ENCODE data around the gene KRTAP12-2. TPM values are rescaled to one million over a fixed set of nuclear protein-coding genes. Genes with fewer than 3 reads are reported as not detected.
A peak's percentile ranks its signal among the peaks of the same experiment; 100 is the strongest.
"Not testable (repeated sequence)": the region's sequence is repeated elsewhere in the genome, so short reads cannot be mapped to it uniquely, and the experiment has no call there.

The KRTAP12-2 gene
- total RNA-seq, 2 donors from 2014 or later = not detected

GRCh38 chr21:44628707-44629391 lies 37.9 kb downstream of the KRTAP12-2 start:
- H3K27ac Mint-ChIP-seq = no peak overlapping the region
- H3K9me3 Mint-ChIP-seq = peaks cover 37% of the 10 kb centered on the region
- H3K4me3 Mint-ChIP-seq = no peak overlapping the region
- H3K27me3 Mint-ChIP-seq = no peaks in the 10 kb centered on the region
- peaks cover 24 to 30% of the 10 kb centered on the region in 2 donors for H3K4me1 Mint-ChIP-seq (ENCODE audit: low read depth in 2 of 2)
- DNase-seq (ENCODE audit: low spot score) (no peak), ATAC-seq (no peak)
- H3K36me3 Mint-ChIP-seq = peaks cover 43% of the 10 kb centered on the region

- H3K36me3 Mint-ChIP-seq = peaks cover 46% of the 10 kb centered on the region
- DNase-seq (ENCODE audit: low spot score); H3K27me3 Mint-ChIP-seq; H3K27ac Mint-ChIP-seq; H3K4me3 Mint-ChIP-seq; ATAC-seq: not testable (repeated sequence)
- peaks cover 38% of the 10 kb centered on the region for H3K9me3 Mint-ChIP-seq
- peaks cover 24 to 30% of the 10 kb centered on the region in 2 donors for H3K4me1 Mint-ChIP-seq (ENCODE audit: low read depth in 2 of 2)
Observed at GRCh38 chr21:44627831-44628233, 38.9 kb downstream of the KRTAP12-2 start.

- Mint-ChIP-seq H3K9me3 (peaks cover 42% of the 10 kb centered on the region), H3K4me1 (ENCODE audit: low read depth in 2 of 2) (peaks cover 24 to 30% of the 10 kb centered on the region in 2 donors), H3K4me3 (peak overlapping the region; percentile 25), H3K36me3 (peaks cover 50% of the 10 kb centered on the region)
- not testable (repeated sequence) for H3K27me3 Mint-ChIP-seq; H3K27ac Mint-ChIP-seq; ATAC-seq; DNase-seq (ENCODE audit: low spot score)
Observed at GRCh38 chr21:44627181-44627822, 39.4 kb downstream of the KRTAP12-2 start.

- peaks cover 46% of the 10 kb centered on the region for H3K36me3 Mint-ChIP-seq
- H3K27ac Mint-ChIP-seq = no peak within 1 kb of the TSS
- H3K9me3 Mint-ChIP-seq = peaks cover 39% of the 10 kb centered on the region
- peaks cover 24 to 30% of the 10 kb centered on the region in 2 donors for H3K4me1 Mint-ChIP-seq (ENCODE audit: low read depth in 2 of 2)
- peak within 1 kb of the TSS; percentile 25 for H3K4me3 Mint-ChIP-seq
- ATAC-seq (no peak), DNase-seq (ENCODE audit: low spot score) (no peak)
- H3K27me3 Mint-ChIP-seq = no peaks in the 10 kb centered on the region
Observed at GRCh38 chr21:44626673-44627143, 40.0 kb downstream of the KRTAP12-2 start, which contains the start of gene KRTAP10-9. TSS of gene KRTAP10-9 (plus strand) at chr21:44627093. CDS start at chr21:44627172, 79 bp downstream.

GRCh38 chr21:44626262-44626661 lies 40.5 kb downstream of the KRTAP12-2 start:
- peaks cover 42% of the 10 kb centered on the region for H3K36me3 Mint-ChIP-seq
- no peak overlapping the region for H3K27ac Mint-ChIP-seq
- DNase-seq (ENCODE audit: low spot score) = no peak

GRCh38 chr21:44625756-44626155 lies 41.0 kb downstream of the KRTAP12-2 start:
- no peak for ATAC-seq
- H3K27ac Mint-ChIP-seq = no peak overlapping the region
- no peak for DNase-seq (ENCODE audit: low spot score)
- no peaks in the 10 kb centered on the region for H3K27me3 Mint-ChIP-seq
- peaks cover 22 to 29% of the 10 kb centered on the region in 2 donors for H3K4me1 Mint-ChIP-seq (ENCODE audit: low read depth in 2 of 2)
- H3K4me3 Mint-ChIP-seq = no peak overlapping the region
- peaks cover 31% of the 10 kb centered on the region for H3K9me3 Mint-ChIP-seq
- peaks cover 39% of the 10 kb centered on the region for H3K36me3 Mint-ChIP-seq

More at GRCh38 chr21:44626262-44626661, 40.5 kb downstream of the KRTAP12-2 start:
- Mint-ChIP-seq H3K27me3 (no peaks in the 10 kb centered on the region), H3K4me3 (no peak overlapping the region), H3K9me3 (peaks cover 35% of the 10 kb centered on the region), H3K4me1 (ENCODE audit: low read depth in 2 of 2) (peaks cover 24 to 30% of the 10 kb centered on the region in 2 donors)
- ATAC-seq = peak; percentile 70 to 75

GRCh38 chr21:44623575-44623974 lies 43.2 kb downstream of the KRTAP12-2 start:
- Mint-ChIP-seq H3K27me3 (no peaks in the 10 kb centered on the region), H3K4me1 (ENCODE audit: low read depth in 2 of 2) (peaks cover 24 to 29% of the 10 kb centered on the region in 2 donors), H3K4me3 (no peak overlapping the region), H3K36me3 (peaks cover 47% of the 10 kb centered on the region), H3K27ac (no peak overlapping the region), H3K9me3 (peaks cover 34% of the 10 kb centered on the region)
- no peak for DNase-seq (ENCODE audit: low spot score)
- no peak for ATAC-seq

- no peaks in the 10 kb centered on the region for H3K27me3 Mint-ChIP-seq
- H3K36me3 Mint-ChIP-seq = peaks cover 47% of the 10 kb centered on the region
- peaks cover 34% of the 10 kb centered on the region for H3K9me3 Mint-ChIP-seq
- H3K27ac Mint-ChIP-seq = peak overlapping the region; percentile 68 to 91
- DNase-seq (ENCODE audit: low spot score) (no peak), ATAC-seq (no peak)
- H3K4me1 Mint-ChIP-seq (ENCODE audit: low read depth in 2 of 2) = peaks cover 17 to 29% of the 10 kb centered on the region in 2 donors
- no peak overlapping the region for H3K4me3 Mint-ChIP-seq
Observed at GRCh38 chr21:44619886-44620285, 46.8 kb downstream of the KRTAP12-2 start.

- H3K27ac Mint-ChIP-seq = peak overlapping the region; percentile 68 to 91
- peak; percentile 91 to 92 for ATAC-seq
- peaks cover 26% of the 10 kb centered on the region for H3K9me3 Mint-ChIP-seq
- DNase-seq (ENCODE audit: low spot score) = peak; percentile 71
- H3K4me1 Mint-ChIP-seq (ENCODE audit: low read depth in 2 of 2) = peaks cover 17 to 29% of the 10 kb centered on the region in 2 donors
- peak overlapping the region; percentile 67 for H3K4me3 Mint-ChIP-seq
- no peaks in the 10 kb centered on the region for H3K27me3 Mint-ChIP-seq
- peaks cover 37% of the 10 kb centered on the region for H3K36me3 Mint-ChIP-seq
Observed at GRCh38 chr21:44618909-44619308, 47.8 kb downstream of the KRTAP12-2 start.

- DNase-seq (ENCODE audit: low spot score) (no peak), ATAC-seq (no peak)
- Mint-ChIP-seq H3K27me3 (no peaks in the 10 kb centered on the region), H3K36me3 (peaks cover 33% of the 10 kb centered on the region), H3K27ac (peak overlapping the region; percentile 68 to 91), H3K4me3 (peak overlapping the region; percentile 67), H3K9me3 (peaks cover 22% of the 10 kb centered on the region), H3K4me1 (ENCODE audit: low read depth in 2 of 2) (peaks cover 17 to 29% of the 10 kb centered on the region in 2 donors)
Observed at GRCh38 chr21:44618504-44618903, 48.2 kb downstream of the KRTAP12-2 start.

- ATAC-seq (no peak), DNase-seq (ENCODE audit: low spot score) (no peak)
- H3K4me1 Mint-ChIP-seq (ENCODE audit: low read depth in 2 of 2) = peaks cover 17 to 33% of the 10 kb centered on the region in 2 donors
- H3K36me3 Mint-ChIP-seq = peaks cover 21% of the 10 kb centered on the region
- peaks cover 0 to 2% of the 10 kb centered on the region in 2 donors for H3K27me3 Mint-ChIP-seq
- no peak overlapping the region for H3K4me3 Mint-ChIP-seq
- peak overlapping the region in 1 of 2 donors; percentile 91 for H3K27ac Mint-ChIP-seq
- peaks cover 14% of the 10 kb centered on the region for H3K9me3 Mint-ChIP-seq
Observed at GRCh38 chr21:44617071-44617501, 49.6 kb downstream of the KRTAP12-2 start.

- Mint-ChIP-seq H3K36me3 (peaks cover 21% of the 10 kb centered on the region), H3K4me1 (ENCODE audit: low read depth in 2 of 2) (peaks cover 17 to 33% of the 10 kb centered on the region in 2 donors), H3K27me3 (peaks cover 0 to 2% of the 10 kb centered on the region in 2 donors), H3K27ac (peak overlapping the region in 1 of 2 donors; percentile 33), H3K9me3 (peaks cover 14% of the 10 kb centered on the region), H3K4me3 (no peak overlapping the region)
- DNase-seq (ENCODE audit: low spot score) = no peak
- ATAC-seq = no peak
Observed at GRCh38 chr21:44616591-44616926, 50.2 kb downstream of the KRTAP12-2 start.

Data from natural killer cell treated with Interleukin-12 subunit alpha and Interleukin-12 subunit beta and Interleukin-15 and Interleukin-18, amount 100 ng/mL, for 72 hours (primary cell).